ENCODE measurements around the gene ADRA1B. TPM values are rescaled to one million over a fixed set of nuclear protein-coding genes. Genes with fewer than 3 reads are reported as not detected.
"Not testable (repeated sequence)": the region's sequence is repeated elsewhere in the genome, so short reads cannot be mapped to it uniquely, and the experiment has no call there.

ADRA1B gene
- total RNA-seq, 1 donor from 2014 or later: 1.9 TPM

DNA sequence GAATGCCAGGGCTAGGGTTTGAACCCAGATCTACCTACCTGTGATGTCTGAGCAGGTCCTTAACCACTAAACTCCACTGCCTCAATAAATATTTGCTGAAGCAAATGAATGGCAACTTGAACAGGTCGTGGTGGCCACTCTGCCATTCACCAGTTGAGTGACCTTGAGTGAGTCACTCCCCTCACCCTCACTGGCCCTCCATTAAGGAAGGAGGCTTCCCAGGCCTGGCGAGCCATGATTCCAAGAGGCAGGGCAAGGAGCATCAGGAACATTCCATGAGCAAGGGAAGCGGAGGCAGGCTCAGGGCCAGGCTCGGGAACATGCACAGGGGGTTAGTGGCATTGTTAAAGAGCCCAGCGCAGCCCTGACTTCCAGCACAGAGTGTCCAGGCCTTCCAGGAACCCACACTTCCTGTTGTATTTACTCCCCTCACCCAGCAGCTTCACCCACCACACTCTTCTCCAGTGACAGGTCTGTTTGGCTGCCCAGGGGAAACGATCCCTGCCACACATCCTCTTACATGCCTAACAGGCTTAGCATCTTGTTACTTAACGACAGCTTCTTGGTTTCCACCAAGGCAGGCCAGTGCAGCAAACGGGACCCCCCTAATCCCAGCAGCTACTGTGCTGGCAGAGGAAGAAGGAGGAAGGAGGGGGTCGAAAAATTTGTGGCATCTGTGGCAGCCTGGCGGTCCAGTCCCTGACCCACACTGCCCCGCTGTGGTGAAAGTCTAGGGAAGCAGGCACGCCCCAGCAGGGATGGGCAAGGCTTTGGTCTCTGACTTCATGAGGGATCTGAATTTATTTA, 49.0 kb downstream of the ADRA1B start:
- no peak overlapping the region for H3K4me3 Mint-ChIP-seq (ENCODE audit: unreplicated experiment)
- H2AFZ ChIP-seq (ENCODE audit: low read depth, low read length): peak overlapping the region; percentile 52
- peak; percentile 46 for DNase-seq (ENCODE audit: low read depth)

DNA sequence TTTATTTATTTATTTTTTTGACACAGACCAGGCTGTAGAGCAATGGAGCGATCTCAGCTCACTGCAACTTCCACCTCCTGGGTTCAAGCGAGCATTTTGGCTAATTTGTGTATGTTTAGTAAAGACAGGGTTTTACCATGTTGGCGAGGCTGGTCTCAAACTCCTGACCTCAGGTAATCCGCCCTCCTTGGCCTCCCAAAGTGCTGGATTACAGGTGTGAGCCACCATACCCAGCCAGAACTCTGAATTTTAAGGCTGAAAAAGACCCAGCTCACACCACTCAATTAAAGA, 49.5 kb downstream of the ADRA1B start:
- H3K27ac ChIP-seq (ENCODE audit: low read depth, low read length); H3K4me3 Mint-ChIP-seq (ENCODE audit: unreplicated experiment); FAIRE-seq; H3K9ac ChIP-seq (ENCODE audit: low read length); H3K27ac Mint-ChIP-seq (ENCODE audit: unreplicated experiment); H3K9me3 ChIP-seq (ENCODE audit: insufficient read depth, low read depth, low read length); H4K20me1 ChIP-seq (ENCODE audit: insufficient read depth, low read length); H3K4me3 ChIP-seq (ENCODE audit: insufficient read depth, low read depth, low read length); H3K9me3 Mint-ChIP-seq (ENCODE audit: unreplicated experiment); H2AFZ ChIP-seq (ENCODE audit: low read depth, low read length); H3K36me3 ChIP-seq (ENCODE audit: insufficient read depth, low read length); H3K36me3 Mint-ChIP-seq (ENCODE audit: low read depth, unreplicated experiment); H3K79me2 ChIP-seq (ENCODE audit: insufficient read depth, low read length); H3K4me2 ChIP-seq (ENCODE audit: low read length); H3K4me1 Mint-ChIP-seq (ENCODE audit: low read depth, unreplicated experiment); DNase-seq (ENCODE audit: low read depth); H3K27me3 ChIP-seq (ENCODE audit: insufficient read depth, low read length): not testable (repeated sequence)
- H3K4me1 ChIP-seq (ENCODE audit: insufficient read depth, low read length): peaks cover 13% of the 10 kb centered on the region
- peaks cover 19% of the 10 kb centered on the region for H3K27me3 Mint-ChIP-seq (ENCODE audit: low read depth, unreplicated experiment)

More for the DNA sequence above, 49.0 kb downstream of the ADRA1B start:
- Histone ChIP-seq H3K27ac (ENCODE audit: low read depth, low read length) (no peak overlapping the region), H3K4me3 (ENCODE audit: insufficient read depth, low read depth, low read length) (no peak overlapping the region), H3K27me3 (ENCODE audit: insufficient read depth, low read length) (no peaks in the 10 kb centered on the region), H3K36me3 (ENCODE audit: insufficient read depth, low read length) (no peaks in the 10 kb centered on the region), H3K79me2 (ENCODE audit: insufficient read depth, low read length) (no peaks in the 10 kb centered on the region), H3K9ac (ENCODE audit: low read length) (no peak overlapping the region), H3K4me2 (ENCODE audit: low read length) (peak overlapping the region; percentile 42), H3K9me3 (ENCODE audit: insufficient read depth, low read depth, low read length) (no peaks in the 10 kb centered on the region), H3K4me1 (ENCODE audit: insufficient read depth, low read length) (peaks cover 8% of the 10 kb centered on the region), H4K20me1 (ENCODE audit: insufficient read depth, low read length) (no peaks in the 10 kb centered on the region)
- no peak for TF ChIP-seq EZH2 (IDR thresholded peaks at IDR 0.05; ENCODE audit: insufficient read depth, low read length)
- TF ChIP-seq, protein P1, sequence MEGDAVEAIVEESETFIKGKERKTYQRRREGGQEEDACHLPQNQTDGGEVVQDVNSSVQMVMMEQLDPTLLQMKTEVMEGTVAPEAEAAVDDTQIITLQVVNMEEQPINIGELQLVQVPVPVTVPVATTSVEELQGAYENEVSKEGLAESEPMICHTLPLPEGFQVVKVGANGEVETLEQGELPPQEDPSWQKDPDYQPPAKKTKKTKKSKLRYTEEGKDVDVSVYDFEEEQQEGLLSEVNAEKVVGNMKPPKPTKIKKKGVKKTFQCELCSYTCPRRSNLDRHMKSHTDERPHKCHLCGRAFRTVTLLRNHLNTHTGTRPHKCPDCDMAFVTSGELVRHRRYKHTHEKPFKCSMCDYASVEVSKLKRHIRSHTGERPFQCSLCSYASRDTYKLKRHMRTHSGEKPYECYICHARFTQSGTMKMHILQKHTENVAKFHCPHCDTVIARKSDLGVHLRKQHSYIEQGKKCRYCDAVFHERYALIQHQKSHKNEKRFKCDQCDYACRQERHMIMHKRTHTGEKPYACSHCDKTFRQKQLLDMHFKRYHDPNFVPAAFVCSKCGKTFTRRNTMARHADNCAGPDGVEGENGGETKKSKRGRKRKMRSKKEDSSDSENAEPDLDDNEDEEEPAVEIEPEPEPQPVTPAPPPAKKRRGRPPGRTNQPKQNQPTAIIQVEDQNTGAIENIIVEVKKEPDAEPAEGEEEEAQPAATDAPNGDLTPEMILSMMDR (IDR thresholded peaks at IDR 0.05; ENCODE audit: insufficient read depth, low read depth, low read length): peak; percentile 57
- peaks cover 3% of the 10 kb centered on the region for H3K4me1 Mint-ChIP-seq (ENCODE audit: low read depth, unreplicated experiment)
- no peaks in the 10 kb centered on the region for H3K36me3 Mint-ChIP-seq (ENCODE audit: low read depth, unreplicated experiment)
- H3K9me3 Mint-ChIP-seq (ENCODE audit: unreplicated experiment): no peaks in the 10 kb centered on the region
- H3K27ac Mint-ChIP-seq (ENCODE audit: unreplicated experiment): no peak overlapping the region
- no peak for FAIRE-seq
- H3K27me3 Mint-ChIP-seq (ENCODE audit: low read depth, unreplicated experiment): peaks cover 16% of the 10 kb centered on the region

DNA sequence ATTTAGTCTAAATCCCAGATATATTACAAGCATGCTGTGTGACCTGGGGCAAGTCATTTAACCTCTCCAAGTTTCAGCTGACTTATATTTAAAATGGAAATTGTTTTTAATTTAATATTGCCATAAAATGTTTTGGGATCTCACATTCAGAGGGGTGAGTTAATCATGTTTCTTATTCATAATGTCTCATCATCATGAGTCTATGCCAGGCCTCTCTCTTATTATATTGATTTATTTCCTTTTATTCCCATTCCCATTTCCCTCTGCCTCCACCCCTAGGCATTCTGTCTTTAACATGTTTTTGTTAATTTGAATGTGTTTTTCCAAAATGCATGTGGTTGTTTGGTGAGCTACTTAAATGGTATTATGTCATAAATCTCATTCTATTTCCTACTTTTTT, 53.7 kb downstream of the ADRA1B start:
- no peaks in the 10 kb centered on the region for H3K27me3 ChIP-seq (ENCODE audit: insufficient read depth, low read length)
- H3K4me3 ChIP-seq (ENCODE audit: insufficient read depth, low read depth, low read length): no peak overlapping the region
- Mint-ChIP-seq H3K27ac (ENCODE audit: unreplicated experiment) (peak overlapping the region; percentile 7), H3K27me3 (ENCODE audit: low read depth, unreplicated experiment) (peaks cover 39% of the 10 kb centered on the region), H3K9me3 (ENCODE audit: unreplicated experiment) (peaks cover 9% of the 10 kb centered on the region), H3K36me3 (ENCODE audit: low read depth, unreplicated experiment) (peaks cover 2% of the 10 kb centered on the region), H3K4me3 (ENCODE audit: unreplicated experiment) (no peak overlapping the region), H3K4me1 (ENCODE audit: low read depth, unreplicated experiment) (peaks cover 18% of the 10 kb centered on the region)
- peaks cover 27% of the 10 kb centered on the region for H3K4me1 ChIP-seq (ENCODE audit: insufficient read depth, low read length)
- no peak overlapping the region for H2AFZ ChIP-seq (ENCODE audit: low read depth, low read length)
- H3K27ac ChIP-seq (ENCODE audit: low read depth, low read length): no peak overlapping the region
- no peak overlapping the region for H3K4me2 ChIP-seq (ENCODE audit: low read length)
- no peaks in the 10 kb centered on the region for H3K79me2 ChIP-seq (ENCODE audit: insufficient read depth, low read length)
- no peak for DNase-seq (ENCODE audit: low read depth)
- FAIRE-seq: no peak
- H3K9ac ChIP-seq (ENCODE audit: low read length): no peak overlapping the region
- H3K9me3 ChIP-seq (ENCODE audit: insufficient read depth, low read depth, low read length): no peaks in the 10 kb centered on the region
- H3K36me3 ChIP-seq (ENCODE audit: insufficient read depth, low read length): no peaks in the 10 kb centered on the region
- no peaks in the 10 kb centered on the region for H4K20me1 ChIP-seq (ENCODE audit: insufficient read depth, low read length)
- no peak for TF ChIP-seq EZH2 (IDR thresholded peaks at IDR 0.05; ENCODE audit: insufficient read depth, low read length)
- TF ChIP-seq, protein P1 (IDR thresholded peaks at IDR 0.05; ENCODE audit: insufficient read depth, low read depth, low read length): no peak
